Astrocyte (in vitro differentiated cells and primary cell): ENCODE measurements around the gene CCDC78. TPM values are rescaled to one million over a fixed set of nuclear protein-coding genes. Genes with fewer than 3 reads are reported as not detected.
A peak's percentile ranks its signal among the peaks of the same experiment; 100 is the strongest.

ENCODE experiments used
- DNase-seq: peaks from one replicate; pipeline ENCODE4 v3.0.0-alpha.2; 2010; ENCODE audit warnings: low read depth
- FAIRE-seq: peaks from 2 replicates; lab custom pipeline; 2011; peaks lifted over from hg19 to GRCh38; lab: Jason Lieb, UNC
- H2AFZ ChIP-seq: 2 replicates; pipeline ENCODE4 v1.6.0; 2012; ENCODE audit warnings: low read depth, low read length, inconsistent platforms
- H3K27ac ChIP-seq: 2 replicates; pipeline ENCODE4 v1.5.1; 2011; ENCODE audit warnings: low read depth, low read length, inconsistent platforms
- H3K27me3 ChIP-seq: 2 replicates; pipeline ENCODE4 v1.6.0; 2011; ENCODE audit warnings: low read length, inconsistent platforms; ENCODE audit not compliant: insufficient read depth
- H3K36me3 ChIP-seq: 2 replicates; pipeline ENCODE4 v1.5.1; 2011; ENCODE audit warnings: low read length, inconsistent platforms; ENCODE audit not compliant: insufficient read depth
- H3K4me1 ChIP-seq: 2 replicates; pipeline ENCODE4 v1.5.1; 2011; ENCODE audit warnings: low read length, inconsistent platforms; ENCODE audit not compliant: insufficient read depth
- H3K4me2 ChIP-seq: 2 replicates; pipeline ENCODE4 v1.6.0; 2012; ENCODE audit warnings: low read length, inconsistent platforms
- H3K4me3 ChIP-seq: 2 replicates; pipeline ENCODE4 v1.5.1; 2011; ENCODE audit warnings: low read depth, mild to moderate bottlenecking, low read length, inconsistent platforms; ENCODE audit not compliant: insufficient read depth
- H3K79me2 ChIP-seq: 2 replicates; pipeline ENCODE4 v1.6.0; 2012; ENCODE audit warnings: mild to moderate bottlenecking, low read length, inconsistent platforms; ENCODE audit not compliant: insufficient read depth
- H3K9ac ChIP-seq: 2 replicates; pipeline ENCODE4 v1.6.0; 2012; ENCODE audit warnings: mild to moderate bottlenecking, low read length, inconsistent platforms
- H3K9me3 ChIP-seq: 2 replicates; pipeline ENCODE4 v1.5.1; 2012; ENCODE audit warnings: low read depth, mild to moderate bottlenecking, low read length, inconsistent platforms; ENCODE audit not compliant: insufficient read depth
- H4K20me1 ChIP-seq: 2 replicates; pipeline ENCODE4 v1.6.0; 2012; ENCODE audit warnings: low read length, inconsistent platforms; ENCODE audit not compliant: insufficient read depth
- H3K27ac Mint-ChIP-seq: one replicate; pipeline ENCODE4 v1.8.0; 2021; ENCODE audit warnings: mild to moderate bottlenecking, mixed read lengths; ENCODE audit not compliant: unreplicated experiment
- H3K27me3 Mint-ChIP-seq: one replicate; pipeline ENCODE4 v1.8.0; 2021; ENCODE audit warnings: low read depth, mixed read lengths; ENCODE audit not compliant: unreplicated experiment
- H3K36me3 Mint-ChIP-seq: one replicate; pipeline ENCODE4 v1.8.0; 2021; ENCODE audit warnings: low read depth, mixed read lengths; ENCODE audit not compliant: unreplicated experiment
- H3K4me1 Mint-ChIP-seq: one replicate; pipeline ENCODE4 v1.8.0; 2021; ENCODE audit warnings: low read depth, mixed read lengths; ENCODE audit not compliant: unreplicated experiment
- H3K4me3 Mint-ChIP-seq: one replicate; pipeline ENCODE4 v1.8.0; 2021; ENCODE audit warnings: mild to moderate bottlenecking, moderate library complexity, mixed read lengths; ENCODE audit not compliant: unreplicated experiment
- H3K9me3 Mint-ChIP-seq: one replicate; pipeline ENCODE4 v1.8.0; 2021; ENCODE audit warnings: mild to moderate bottlenecking, mixed read lengths; ENCODE audit not compliant: unreplicated experiment
- EZH2 ChIP-seq: IDR thresholded peaks from 2 replicates; pipeline ENCODE4 v1.6.1; 2012; ENCODE audit warnings: mild to moderate bottlenecking, low read length, inconsistent platforms; ENCODE audit not compliant: insufficient read depth
- total RNA-seq: library from RNA; stranded (reverse); gene quantifications from 2 replicates; pipeline ENCODE4 v1.2.1, GENCODE V29; 2021
- TF ChIP-seq, protein P1 (sequence below): IDR thresholded peaks from 2 replicates; pipeline ENCODE4 v1.5.1; 2011; ENCODE audit warnings: low read depth, mild to moderate bottlenecking, inconsistent platforms, low read length, moderate library complexity; ENCODE audit not compliant: insufficient read depth

Gene CCDC78
- total RNA-seq, 1 donor from 2014 or later: 4.7 TPM

- no peak for DNase-seq
- TF ChIP-seq EZH2: peak; percentile 81
- TF ChIP-seq, protein P1, sequence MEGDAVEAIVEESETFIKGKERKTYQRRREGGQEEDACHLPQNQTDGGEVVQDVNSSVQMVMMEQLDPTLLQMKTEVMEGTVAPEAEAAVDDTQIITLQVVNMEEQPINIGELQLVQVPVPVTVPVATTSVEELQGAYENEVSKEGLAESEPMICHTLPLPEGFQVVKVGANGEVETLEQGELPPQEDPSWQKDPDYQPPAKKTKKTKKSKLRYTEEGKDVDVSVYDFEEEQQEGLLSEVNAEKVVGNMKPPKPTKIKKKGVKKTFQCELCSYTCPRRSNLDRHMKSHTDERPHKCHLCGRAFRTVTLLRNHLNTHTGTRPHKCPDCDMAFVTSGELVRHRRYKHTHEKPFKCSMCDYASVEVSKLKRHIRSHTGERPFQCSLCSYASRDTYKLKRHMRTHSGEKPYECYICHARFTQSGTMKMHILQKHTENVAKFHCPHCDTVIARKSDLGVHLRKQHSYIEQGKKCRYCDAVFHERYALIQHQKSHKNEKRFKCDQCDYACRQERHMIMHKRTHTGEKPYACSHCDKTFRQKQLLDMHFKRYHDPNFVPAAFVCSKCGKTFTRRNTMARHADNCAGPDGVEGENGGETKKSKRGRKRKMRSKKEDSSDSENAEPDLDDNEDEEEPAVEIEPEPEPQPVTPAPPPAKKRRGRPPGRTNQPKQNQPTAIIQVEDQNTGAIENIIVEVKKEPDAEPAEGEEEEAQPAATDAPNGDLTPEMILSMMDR: no peak
Measured at GRCh38 chr16:694187-694862, 31.9 kb downstream of the CCDC78 start.

GRCh38 chr16:693766-694165, 32.5 kb downstream of the CCDC78 start:
- Mint-ChIP-seq H3K27me3 (peaks cover 34% of the 10 kb centered on the region), H3K4me3 (no peak overlapping the region), H3K9me3 (no peaks in the 10 kb centered on the region), H3K36me3 (no peaks in the 10 kb centered on the region), H3K4me1 (peaks cover 2% of the 10 kb centered on the region), H3K27ac (no peak overlapping the region)
- Histone ChIP-seq H3K9ac (no peak overlapping the region), H4K20me1 (no peaks in the 10 kb centered on the region), H3K36me3 (no peaks in the 10 kb centered on the region), H3K4me2 (no peak overlapping the region), H2AFZ (no peak overlapping the region), H3K9me3 (no peaks in the 10 kb centered on the region), H3K4me1 (peaks cover 5% of the 10 kb centered on the region), H3K79me2 (peaks cover 12% of the 10 kb centered on the region), H3K27me3 (peaks cover 13% of the 10 kb centered on the region), H3K4me3 (no peak overlapping the region), H3K27ac (no peak overlapping the region)
- DNase-seq: no peak
- no peak for FAIRE-seq
- TF ChIP-seq, protein P1: no peak
- TF ChIP-seq EZH2: peak; percentile 1

More at GRCh38 chr16:694187-694862, 31.9 kb downstream of the CCDC78 start:
- Histone ChIP-seq H3K27me3 (peaks cover 13% of the 10 kb centered on the region), H3K4me2 (no peak overlapping the region), H3K4me3 (no peak overlapping the region), H3K27ac (no peak overlapping the region), H2AFZ (no peak overlapping the region), H3K9ac (no peak overlapping the region), H3K36me3 (no peaks in the 10 kb centered on the region), H4K20me1 (no peaks in the 10 kb centered on the region), H3K9me3 (no peaks in the 10 kb centered on the region), H3K79me2 (peaks cover 6% of the 10 kb centered on the region), H3K4me1 (peaks cover 5% of the 10 kb centered on the region)
- FAIRE-seq: no peak
- no peak overlapping the region for H3K4me3 Mint-ChIP-seq
- H3K27ac Mint-ChIP-seq: no peak overlapping the region
- no peaks in the 10 kb centered on the region for H3K9me3 Mint-ChIP-seq
- H3K27me3 Mint-ChIP-seq: peaks cover 37% of the 10 kb centered on the region
- peaks cover 2% of the 10 kb centered on the region for H3K4me1 Mint-ChIP-seq
- H3K36me3 Mint-ChIP-seq: no peaks in the 10 kb centered on the region

GRCh38 chr16:693364-693763, 32.9 kb downstream of the CCDC78 start:
- Mint-ChIP-seq H3K36me3 (no peaks in the 10 kb centered on the region), H3K27ac (no peak overlapping the region), H3K4me3 (no peak overlapping the region), H3K9me3 (no peaks in the 10 kb centered on the region), H3K4me1 (peaks cover 2% of the 10 kb centered on the region), H3K27me3 (peaks cover 32% of the 10 kb centered on the region)
- Histone ChIP-seq H3K27me3 (peaks cover 12% of the 10 kb centered on the region), H4K20me1 (no peaks in the 10 kb centered on the region), H3K4me2 (no peak overlapping the region), H3K4me3 (no peak overlapping the region), H3K27ac (no peak overlapping the region), H3K9ac (no peak overlapping the region), H3K36me3 (no peaks in the 10 kb centered on the region), H2AFZ (no peak overlapping the region), H3K9me3 (no peaks in the 10 kb centered on the region), H3K4me1 (peaks cover 5% of the 10 kb centered on the region), H3K79me2 (peaks cover 14% of the 10 kb centered on the region)
- FAIRE-seq (no peak), DNase-seq (no peak)
- TF ChIP-seq, protein P1: no peak
- peak; percentile 72 for TF ChIP-seq EZH2
